PFSK-1 (cell line): ENCODE measurements around the gene SLC38A10.

Experiments
- POLR2AphosphoS5 ChIP-seq: IDR thresholded peaks from 2 replicates; pipeline ENCODE4 v1.6.1; 2012; ENCODE audit warnings: low read depth, mild to moderate bottlenecking, control low read depth, low read length, moderate library complexity
- REST ChIP-seq, 2 experiments: IDR thresholded peaks; 2 replicates each; pipeline versions ENCODE4 v1.6.1 to v1.8.0; 2011 to 2012; ENCODE audit warnings: low read depth in 2 of 2, low read length in 2 of 2, control low read depth in 1 of 2, inconsistent platforms in 1 of 2, mild to moderate bottlenecking in 1 of 2, moderate library complexity in 1 of 2; ENCODE audit not compliant: insufficient read depth in 1 of 2
- SIN3A ChIP-seq: IDR thresholded peaks from 2 replicates; pipeline ENCODE4 v1.6.1; 2012; ENCODE audit warnings: mild to moderate bottlenecking, low read length, moderate library complexity, borderline replicate concordance; ENCODE audit not compliant: insufficient read depth
- TAF1 ChIP-seq: IDR thresholded peaks from 2 replicates; pipeline ENCODE4 v1.6.1; 2012; ENCODE audit warnings: low read length, control low read depth, borderline replicate concordance; ENCODE audit not compliant: insufficient read depth

DNA sequence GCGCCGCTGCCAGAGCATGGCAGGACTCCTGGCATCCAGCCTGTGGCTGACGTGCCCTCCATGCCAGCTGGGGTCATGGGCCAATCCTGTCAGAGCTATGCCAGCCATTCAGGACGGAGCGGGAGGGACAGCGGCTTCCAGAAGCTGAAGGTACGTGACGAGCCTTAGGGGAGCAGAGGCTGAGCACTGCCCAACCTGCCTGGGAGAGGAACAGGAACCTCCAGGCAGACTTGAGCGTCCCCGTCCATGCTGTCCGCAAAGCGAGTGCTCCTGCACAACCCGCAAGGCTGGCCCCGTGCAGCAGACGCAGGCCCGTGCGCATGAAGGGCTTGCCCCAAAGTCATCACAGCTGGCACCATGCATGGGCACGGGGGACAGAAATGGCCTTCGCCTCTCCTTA lies 34.5 kb downstream of the SLC38A10 start:
- no peak for TF ChIP-seq TAF1
- TF ChIP-seq POLR2AphosphoS5: no peak
- TF ChIP-seq SIN3A: no peak
- no peak for TF ChIP-seq REST (IDR thresholded peaks at IDR 0.05; ENCODE audit: insufficient read depth in 1 of 2, low read depth in 2 of 2, low read length in 2 of 2)
